CD14-positive monocyte (primary cell): ENCODE measurements around the gene ANKLE1. TPM values are rescaled to one million over a fixed set of nuclear protein-coding genes. Genes with fewer than 3 reads are reported as not detected.

Source experiments
- DNase-seq, 3 donors: peaks; one replicate each; pipeline ENCODE4 v3.0.0-alpha.2; 2011 to 2022
- H2AFZ ChIP-seq: 2 replicates; pipeline ENCODE4 v1.6.0; 2012; ENCODE audit warnings: mild to moderate bottlenecking, low read depth, low read length, inconsistent platforms; ENCODE audit not compliant: insufficient read depth, poor library complexity, severe bottlenecking
- H3K27ac ChIP-seq, 2 donors: 1 replicate in 1 of 2; 2 replicates in 1 of 2; pipeline ENCODE4 v1.5.1; 2012 to 2013; ENCODE audit warnings: low read length in 2 of 2, control low read depth in 1 of 2, inconsistent platforms in 1 of 2, low read depth in 1 of 2, mild to moderate bottlenecking in 1 of 2
- H3K27me3 ChIP-seq, 2 donors: one replicate each; pipeline versions ENCODE4 v1.6.0 to v1.6.1; 2011 to 2013; ENCODE audit warnings: low read length in 2 of 2; ENCODE audit not compliant: control insufficient read depth in 2 of 2, insufficient read depth in 2 of 2
- H3K36me3 ChIP-seq, 2 donors: replicated peaks in 1 of 2; 1 replicate in 1 of 2; 2 replicates in 1 of 2; pipeline versions ENCODE4 v1.5.1 to v1.6.1; 2012 to 2013; ENCODE audit warnings: low read length in 2 of 2, control low read depth in 1 of 2, inconsistent platforms in 1 of 2, mild to moderate bottlenecking in 1 of 2; ENCODE audit not compliant: insufficient read depth in 2 of 2, control insufficient read depth in 1 of 2
- H3K4me1 ChIP-seq, 2 donors: 1 replicate in 1 of 2; 2 replicates in 1 of 2; pipeline versions ENCODE4 v1.5.1 to v1.6.1; 2012 to 2013; ENCODE audit warnings: low read length in 2 of 2, control low read depth in 1 of 2, inconsistent platforms in 1 of 2, mild to moderate bottlenecking in 1 of 2, moderate library complexity in 1 of 2; ENCODE audit not compliant: insufficient read depth in 2 of 2, control insufficient read depth in 1 of 2
- H3K4me2 ChIP-seq: replicated peaks from 2 replicates; pipeline ENCODE3; 2012; ENCODE audit warnings: low read length, moderate library complexity, mild to moderate bottlenecking; ENCODE audit not compliant: poor library complexity, severe bottlenecking; ENCODE audit errors: extremely low read depth
- H3K4me3 ChIP-seq, 3 experiments: fragments of 200-600 bp in 1 of 3; sonication (generic) in 1 of 3; replicated peaks in 1 of 3; 1 replicate in 2 of 3; 2 replicates in 1 of 3; pipeline ENCODE4 v1.5.1; 2011 to 2013; ENCODE audit warnings: low read length in 3 of 3, mild to moderate bottlenecking in 3 of 3, control low read depth in 2 of 3, low read depth in 2 of 3, inconsistent platforms in 1 of 3, moderate library complexity in 1 of 3
- H3K79me2 ChIP-seq: 2 replicates; pipeline ENCODE4 v1.6.0; 2012; ENCODE audit warnings: mild to moderate bottlenecking, control low read depth, inconsistent platforms, low read length, moderate library complexity; ENCODE audit not compliant: insufficient read depth
- H3K9ac ChIP-seq: 2 replicates; pipeline ENCODE4 v1.6.0; 2017; ENCODE audit warnings: low read length, mild to moderate bottlenecking; ENCODE audit not compliant: insufficient read depth, poor library complexity, severe bottlenecking
- H3K9me3 ChIP-seq, 2 donors: replicated peaks in 1 of 2; 1 replicate in 1 of 2; 2 replicates in 1 of 2; pipeline versions ENCODE4 v1.5.1 to v1.6.1; 2012 to 2013; ENCODE audit warnings: low read length in 2 of 2, control low read depth in 1 of 2; ENCODE audit not compliant: control insufficient read depth in 1 of 2, insufficient read depth in 1 of 2
- H4K20me1 ChIP-seq: 2 replicates; pipeline ENCODE4 v1.6.0; 2012; ENCODE audit warnings: mild to moderate bottlenecking, low read length, control low read depth, moderate library complexity; ENCODE audit not compliant: insufficient read depth
- H3K27ac Mint-ChIP-seq, 7 donors: one replicate each; pipeline ENCODE4 v1.8.0; 2020; ENCODE audit warnings: mild to moderate bottlenecking in 7 of 7, mixed read lengths in 7 of 7, moderate library complexity in 6 of 7, inconsistent platforms in 2 of 7
- H3K27me3 Mint-ChIP-seq, 3 donors: one replicate each; pipeline ENCODE4 v1.8.0; 2021 to 2022; ENCODE audit warnings: low read depth in 3 of 3, mild to moderate bottlenecking in 3 of 3, mixed read lengths in 3 of 3, moderate library complexity in 3 of 3, inconsistent platforms in 1 of 3
- H3K36me3 Mint-ChIP-seq, 2 donors: one replicate each; pipeline ENCODE4 v1.8.0; 2020; ENCODE audit warnings: mixed read lengths in 2 of 2, inconsistent platforms in 1 of 2, mild to moderate bottlenecking in 1 of 2
- H3K4me1 Mint-ChIP-seq: one replicate; pipeline ENCODE4 v1.8.0; 2020; ENCODE audit warnings: mild to moderate bottlenecking, mixed read lengths
- H3K4me3 Mint-ChIP-seq, 2 donors: one replicate each; pipeline ENCODE4 v1.8.0; 2020; ENCODE audit warnings: mild to moderate bottlenecking in 2 of 2, mixed read lengths in 2 of 2, moderate library complexity in 1 of 2
- H3K9me3 Mint-ChIP-seq, 7 donors: one replicate each; pipeline ENCODE4 v1.8.0; 2020 to 2022; ENCODE audit warnings: mixed read lengths in 7 of 7, mild to moderate bottlenecking in 6 of 7, moderate library complexity in 6 of 7, inconsistent platforms in 2 of 7
- CTCF ChIP-seq: fragments of 200-600 bp; IDR thresholded peaks from one replicate; pipeline ENCODE4 v1.8.0; 2022; ENCODE audit warnings: antibody characterized with exemption, mild to moderate bottlenecking
- WGBS: methylation state at CpG from one replicate; pipeline ENCODE4 v1.1.5; 2013; ENCODE audit warnings: missing lambda C conversion rate; ENCODE audit not compliant: insufficient coverage; 5-methylcytosine and 5-hydroxymethylcytosine counted together
- intact Hi-C, 2 donors: fragments of 100-400 bp; cut with micrococcal nuclease; formaldehyde crosslinking; loops; one replicate each; pipeline versions ENCODE4 v1.15.0 to v1.15.1; 2023
- polyA plus RNA-seq, 3 donors: library from polyadenylated mRNA; depleted of rRNA in 1 of 3; unstranded in 2 of 3; stranded (reverse) in 1 of 3; fragments of 300-500 nt in 2 of 3; fragments of >200 nt in 1 of 3; fragmentation: Illumina TruSeq in 2 of 3; gene quantifications; 1 replicate in 2 of 3; 2 replicates in 1 of 3; pipeline ENCODE4 v1.2.3, GENCODE V29; 2012 to 2021

The ANKLE1 gene
- polyA plus RNA-seq, 3 donors, result 1.3 to 8.5 (median 2.2) TPM

DNA sequence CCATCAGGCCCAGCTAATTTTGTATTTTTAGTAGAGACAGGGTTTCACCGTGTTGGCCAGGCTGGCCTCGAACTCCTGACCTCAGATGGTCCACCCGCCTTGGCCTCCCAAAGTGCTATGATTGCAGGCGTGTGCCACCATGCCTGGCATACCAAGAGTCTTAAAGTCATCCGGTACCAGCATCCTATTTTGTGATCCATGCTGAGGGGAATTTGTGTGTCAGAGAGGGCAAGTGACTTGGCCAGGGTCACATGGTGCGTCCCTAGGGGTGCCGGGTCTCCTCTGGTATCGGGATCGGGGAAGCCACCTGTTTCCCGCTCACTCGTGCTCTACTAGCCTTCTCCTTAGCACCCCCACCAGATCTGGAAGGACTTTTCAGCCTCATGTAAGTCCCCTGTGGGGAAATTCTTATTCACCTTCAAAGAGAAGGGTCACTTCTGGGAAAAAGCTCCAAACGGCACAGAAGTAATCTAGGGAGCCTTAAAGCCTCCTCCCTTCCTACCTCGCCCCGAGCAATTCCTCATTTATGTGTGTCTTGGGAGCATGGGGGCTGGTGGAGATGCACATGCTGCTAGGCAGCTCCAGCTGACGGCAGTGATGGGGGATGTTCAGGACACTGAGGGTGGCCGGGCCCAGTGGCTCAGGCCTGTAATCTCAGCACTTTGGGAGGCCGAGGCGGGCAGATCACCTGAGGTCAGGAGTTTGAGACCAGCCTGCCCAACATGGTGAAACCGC, 6.1 kb upstream of the ANKLE1 start:
- TF ChIP-seq CTCF, result no peak
- DNase-seq, result no peak
- no peak overlapping the region for H3K27ac ChIP-seq
- no peaks in the 10 kb centered on the region for H3K9me3 ChIP-seq
- H3K4me2 ChIP-seq, result no peak overlapping the region
- peaks cover 52 to 70% of the 10 kb centered on the region in 2 donors for H3K36me3 Mint-ChIP-seq
- H3K4me1 ChIP-seq, result peaks cover 7% of the 10 kb centered on the region in 2 donors
- peaks cover 6% of the 10 kb centered on the region for H3K4me1 Mint-ChIP-seq
- whole genome bisulfite sequencing, result 98% methylated on average over 9 of the region's 19 CpGs
- H3K36me3 ChIP-seq, result peaks cover 55 to 79% of the 10 kb centered on the region in 2 donors
- H3K9ac ChIP-seq, result no peak overlapping the region
- no peaks in the 10 kb centered on the region for H3K9me3 Mint-ChIP-seq
- no peaks in the 10 kb centered on the region for H3K27me3 ChIP-seq
- no peak overlapping the region for H3K4me3 ChIP-seq
- no peak overlapping the region for H3K4me3 Mint-ChIP-seq
- peaks cover 0 to 2% (median 0%) of the 10 kb centered on the region in 3 donors for H3K27me3 Mint-ChIP-seq
- H3K27ac Mint-ChIP-seq, result peak overlapping the region in 1 of 7 donors; percentile 66
- intact Hi-C loops, result no loop called here
- no peaks in the 10 kb centered on the region for H4K20me1 ChIP-seq
- no peak overlapping the region for H2AFZ ChIP-seq
- no peaks in the 10 kb centered on the region for H3K79me2 ChIP-seq

DNA sequence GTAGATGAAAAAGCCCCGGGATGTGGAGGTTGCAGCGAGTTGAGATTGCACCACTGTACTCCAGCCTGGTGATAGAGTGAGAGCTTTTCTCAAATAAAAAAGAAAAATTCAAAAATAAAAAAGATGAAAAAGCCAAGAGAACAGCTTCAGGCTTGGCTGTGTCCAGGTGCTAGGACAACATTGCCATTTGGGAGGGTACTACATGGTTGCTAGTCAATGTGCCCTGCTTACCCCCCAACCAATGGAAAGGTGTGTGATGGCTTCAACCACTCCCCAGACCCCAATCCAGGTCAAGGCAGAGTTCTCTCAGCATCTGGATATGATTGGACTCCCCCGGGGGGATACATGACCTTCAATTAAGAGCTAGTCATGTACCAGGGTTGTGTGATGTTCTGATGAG, 2.3 kb upstream of the ANKLE1 start:
- Histone ChIP-seq H3K4me2 (no peak overlapping the region), H3K4me1 (peaks cover 26 to 27% of the 10 kb centered on the region in 2 donors), H3K4me3 (no peak overlapping the region), H3K9ac (no peak overlapping the region), H3K27me3 (no peaks in the 10 kb centered on the region), H3K27ac (no peak overlapping the region), H4K20me1 (peaks cover 4% of the 10 kb centered on the region), H2AFZ (no peak overlapping the region), H3K79me2 (no peaks in the 10 kb centered on the region), H3K36me3 (peaks cover 36 to 58% of the 10 kb centered on the region in 2 donors), H3K9me3 (no peaks in the 10 kb centered on the region)
- no peak for DNase-seq
- Mint-ChIP-seq H3K36me3 (peaks cover 33 to 55% of the 10 kb centered on the region in 2 donors), H3K4me3 (no peak overlapping the region), H3K4me1 (peaks cover 19% of the 10 kb centered on the region), H3K27ac (no peak overlapping the region), H3K27me3 (peaks cover 0 to 2% (median 0%) of the 10 kb centered on the region in 3 donors), H3K9me3 (no peaks in the 10 kb centered on the region)
- no peak for TF ChIP-seq CTCF
- WGBS, result no CpG with 5 or more reads among the region's 3 CpGs
- intact Hi-C loops, result no loop called here
